PC-3 (cell line): ENCODE results near the gene CTNS. TPM values are rescaled to one million over a fixed set of nuclear protein-coding genes. Genes with fewer than 3 reads are reported as not detected.
A peak's percentile ranks its signal among the peaks of the same experiment; 100 is the strongest.

Experiments
- ATAC-seq: fragments of 200-7000 bp; cut with Tn5 transposase; 2 replicates; pipeline ENCODE4 v1.9.1; 2020; ENCODE audit warnings: mild to moderate bottlenecking, moderate library complexity
- BruUV-seq: library from RNA; stranded (reverse); fragments of 400-500 nt; replicated peaks from 2 replicates; lab custom pipeline; 2021; lab: Mats Ljungman, UMichigan
- CTCF ChIA-PET: fragments of 300-600 bp; sonication (Branson Sonifier 250); formaldehyde crosslinking; loops from one replicate; lab custom pipeline; 2022; ENCODE audit warnings: antibody characterized with exemption; lab: Charles Lee
- POLR2A ChIA-PET: fragments of 300-600 bp; sonication (Branson Sonifier 250); formaldehyde crosslinking; loops from one replicate; lab custom pipeline; 2022; ENCODE audit warnings: antibody characterized with exemption; ENCODE audit not compliant: unreplicated experiment; lab: Charles Lee
- DNase-seq: peaks from one replicate; pipeline ENCODE4 v3.0.0-alpha.2; 2015
- H2AFZ ChIP-seq: fragments of 300-600 bp; sonication (generic); 2 replicates; pipeline ENCODE4 v1.6.0; 2016; ENCODE audit warnings: antibody characterized with exemption, low read length
- H3F3A ChIP-seq: fragments of 300-600 bp; sonication (generic); one replicate; pipeline ENCODE4 v1.6.0; 2017; ENCODE audit warnings: antibody characterized with exemption, low read length, control low read depth, mild to moderate bottlenecking; ENCODE audit not compliant: unreplicated experiment
- H3K27ac ChIP-seq: fragments of 300-600 bp; sonication (generic); 2 replicates; pipeline ENCODE4 v1.5.1; 2016; ENCODE audit warnings: mild to moderate bottlenecking, low read length
- H3K27me3 ChIP-seq: fragments of 300-600 bp; sonication (generic); 2 replicates; pipeline ENCODE4 v1.6.1; 2016; ENCODE audit warnings: low read length, mixed read lengths
- H3K36me3 ChIP-seq: fragments of 300-600 bp; sonication (generic); 2 replicates; pipeline ENCODE4 v1.6.1; 2016; ENCODE audit warnings: low read depth, mixed run types, low read length, mixed read lengths
- H3K4me1 ChIP-seq: fragments of 300-600 bp; sonication (generic); 2 replicates; pipeline ENCODE4 v1.5.1; 2016; ENCODE audit warnings: low read length; ENCODE audit not compliant: insufficient read depth
- H3K4me2 ChIP-seq: fragments of 300-600 bp; sonication (generic); 2 replicates; pipeline ENCODE4 v1.6.0; 2016; ENCODE audit warnings: low read length
- H3K4me3 ChIP-seq: fragments of 300-600 bp; sonication (generic); 2 replicates; pipeline ENCODE4 v1.5.1; 2016; ENCODE audit warnings: mild to moderate bottlenecking, low read length, mixed read lengths
- H3K79me2 ChIP-seq: fragments of 300-600 bp; sonication (generic); 2 replicates; pipeline ENCODE4 v1.6.1; 2017; ENCODE audit warnings: low read length, mixed read lengths
- H3K9ac ChIP-seq: fragments of 300-600 bp; sonication (generic); 2 replicates; pipeline ENCODE4 v1.6.0; 2016; ENCODE audit warnings: mild to moderate bottlenecking, low read length
- H3K9me2 ChIP-seq: fragments of 300-600 bp; sonication (generic); replicated peaks from 2 replicates; pipeline ENCODE4 v1.6.1; 2016; ENCODE audit warnings: mixed run types, low read length, mixed read lengths
- H3K9me3 ChIP-seq: fragments of 300-600 bp; sonication (generic); 2 replicates; pipeline ENCODE4 v1.6.1; 2016; ENCODE audit warnings: low read length, mixed read lengths
- H4K20me1 ChIP-seq: fragments of 300-600 bp; sonication (generic); 2 replicates; pipeline ENCODE4 v1.6.1; 2016; ENCODE audit warnings: low read length, mixed read lengths
- EZH2 ChIP-seq: fragments of 300-600 bp; sonication (generic); IDR thresholded peaks from one replicate; pipeline ENCODE4 v1.6.1; 2017; ENCODE audit warnings: antibody characterized with exemption, mild to moderate bottlenecking, low read length; ENCODE audit not compliant: unreplicated experiment
- EZH2phosphoT487 ChIP-seq: fragments of 300-600 bp; sonication (generic); IDR thresholded peaks from 2 replicates; pipeline ENCODE4 v1.6.1; 2018; ENCODE audit warnings: mild to moderate bottlenecking, antibody characterized with exemption, low read length, borderline replicate concordance
- intact Hi-C: fragments of 100-400 bp; cut with micrococcal nuclease; formaldehyde crosslinking; loops from 2 replicates; pipeline ENCODE4 v1.9.0; 2023
- total RNA-seq: library from RNA; depleted of rRNA; stranded (reverse); fragments of >200 nt; gene quantifications from 2 replicates; pipeline ENCODE4 v1.2.3, GENCODE V29; 2014
- TF ChIP-seq, protein P1 (sequence below): fragments of 300-600 bp; sonication (generic); conservative IDR thresholded peaks from 2 replicates; pipeline ENCODE4 v1.5.1; 2017; ENCODE audit warnings: antibody characterized with exemption, low read depth, mild to moderate bottlenecking, low read length

The CTNS gene
- total RNA-seq, 1 experiment from 2014 or later, result 10.2 TPM

GRCh38 chr17:3695723-3696411, 59.3 kb downstream of the CTNS start, which contains the start of gene P2RX5:
Gene P2RX5 (minus strand): TSS chr17:3696155. CDS start chr17:3696005, 150 bp downstream.
- intact Hi-C loops, result no loop called here
- no TSS peak for BruUV-seq
- CTCF ChIA-PET, result no interaction called here
- H3K27ac ChIP-seq, result no peak within 1 kb of the TSS
- H4K20me1 ChIP-seq, result no peaks in the 10 kb centered on the region
- H3K36me3 ChIP-seq, result no peaks in the 10 kb centered on the region
- peak within 1 kb of the TSS; percentile 91 for H3K4me2 ChIP-seq
- POLR2A ChIA-PET, result no interaction called here
- H3F3A ChIP-seq, result no peaks in the 10 kb centered on the region
- ATAC-seq, result peak; percentile 50
- no peak for TF ChIP-seq EZH2
- TF ChIP-seq, protein P1, sequence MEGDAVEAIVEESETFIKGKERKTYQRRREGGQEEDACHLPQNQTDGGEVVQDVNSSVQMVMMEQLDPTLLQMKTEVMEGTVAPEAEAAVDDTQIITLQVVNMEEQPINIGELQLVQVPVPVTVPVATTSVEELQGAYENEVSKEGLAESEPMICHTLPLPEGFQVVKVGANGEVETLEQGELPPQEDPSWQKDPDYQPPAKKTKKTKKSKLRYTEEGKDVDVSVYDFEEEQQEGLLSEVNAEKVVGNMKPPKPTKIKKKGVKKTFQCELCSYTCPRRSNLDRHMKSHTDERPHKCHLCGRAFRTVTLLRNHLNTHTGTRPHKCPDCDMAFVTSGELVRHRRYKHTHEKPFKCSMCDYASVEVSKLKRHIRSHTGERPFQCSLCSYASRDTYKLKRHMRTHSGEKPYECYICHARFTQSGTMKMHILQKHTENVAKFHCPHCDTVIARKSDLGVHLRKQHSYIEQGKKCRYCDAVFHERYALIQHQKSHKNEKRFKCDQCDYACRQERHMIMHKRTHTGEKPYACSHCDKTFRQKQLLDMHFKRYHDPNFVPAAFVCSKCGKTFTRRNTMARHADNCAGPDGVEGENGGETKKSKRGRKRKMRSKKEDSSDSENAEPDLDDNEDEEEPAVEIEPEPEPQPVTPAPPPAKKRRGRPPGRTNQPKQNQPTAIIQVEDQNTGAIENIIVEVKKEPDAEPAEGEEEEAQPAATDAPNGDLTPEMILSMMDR, result no peak
- TF ChIP-seq EZH2phosphoT487, result no peak
- peaks cover 4% of the 10 kb centered on the region; the same call in 1 of the 2 replicates for H3K4me1 ChIP-seq
- H3K9me2 ChIP-seq, result no peaks in the 10 kb centered on the region
- H3K9ac ChIP-seq, result peak within 1 kb of the TSS; percentile 36
- no peaks in the 10 kb centered on the region for H3K9me3 ChIP-seq
- peak within 1 kb of the TSS; percentile 75 for H2AFZ ChIP-seq
- H3K79me2 ChIP-seq, result 0 out of 2 replicates have a peak, but pooled peaks cover 4% of the 10 kb centered on the region
- peak; percentile 32 for DNase-seq
- H3K27me3 ChIP-seq, result no peaks in the 10 kb centered on the region
- peak within 1 kb of the TSS; percentile 68 for H3K4me3 ChIP-seq

DNA sequence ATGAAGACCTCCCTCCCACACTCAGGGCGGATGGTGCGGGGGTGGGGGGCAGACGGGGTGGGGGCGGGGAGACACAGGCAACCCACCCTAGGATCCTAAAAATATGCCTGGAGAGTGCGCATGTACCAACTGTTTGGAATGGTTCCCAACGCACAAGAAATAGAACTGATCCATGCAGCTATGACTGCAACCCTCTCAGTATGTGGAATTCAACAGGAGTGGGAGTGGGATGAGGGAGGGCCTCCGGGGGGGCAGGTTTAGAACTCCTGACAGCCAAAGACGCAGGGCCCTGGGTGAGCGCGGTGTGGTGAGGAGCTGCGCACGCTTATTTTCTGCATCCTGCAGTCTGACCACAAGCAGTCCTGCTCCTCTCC, 60.5 kb downstream of the CTNS start:
- Histone ChIP-seq H3F3A (no peaks in the 10 kb centered on the region), H2AFZ (no peak overlapping the region), H3K4me1 (peaks cover 4% of the 10 kb centered on the region; the same call in 1 of the 2 replicates), H3K27me3 (no peaks in the 10 kb centered on the region), H3K79me2 (0 out of 2 replicates have a peak, but pooled peaks cover 4% of the 10 kb centered on the region), H4K20me1 (no peaks in the 10 kb centered on the region), H3K9ac (no peak overlapping the region), H3K4me2 (no peak overlapping the region), H3K9me3 (no peaks in the 10 kb centered on the region), H3K9me2 (no peaks in the 10 kb centered on the region), H3K36me3 (no peaks in the 10 kb centered on the region), H3K27ac (no peak overlapping the region), H3K4me3 (no peak overlapping the region)
- ATAC-seq (no peak), DNase-seq (no peak)
- intact Hi-C loops, result no loop called here
- CTCF ChIA-PET, result no interaction called here
- POLR2A ChIA-PET, result no interaction called here
- BruUV-seq, result no TSS peak
- TF ChIP-seq, protein P1, result no peak
- TF ChIP-seq EZH2 (no peak), EZH2phosphoT487 (no peak)

- Histone ChIP-seq H3K27ac (no peak overlapping the region), H3K36me3 (no peaks in the 10 kb centered on the region), H3K9me2 (no peaks in the 10 kb centered on the region), H3K4me1 (peaks cover 4% of the 10 kb centered on the region; the same call in 1 of the 2 replicates), H4K20me1 (no peaks in the 10 kb centered on the region), H3K9me3 (no peaks in the 10 kb centered on the region), H3K79me2 (0 out of 2 replicates have a peak, but pooled peaks cover 4% of the 10 kb centered on the region), H3K27me3 (no peaks in the 10 kb centered on the region), H3K4me3 (no peak overlapping the region), H3K4me2 (no peak overlapping the region), H3K9ac (no peak overlapping the region), H2AFZ (no peak overlapping the region), H3F3A (no peaks in the 10 kb centered on the region)
- TF ChIP-seq, protein P1, result no peak
- TF ChIP-seq EZH2phosphoT487 (no peak), EZH2 (no peak)
- ChIA-PET POLR2A (no interaction called here), CTCF (no interaction called here)
- intact Hi-C loops, result no loop called here
- no TSS peak for BruUV-seq
- ATAC-seq (no peak), DNase-seq (no peak)
These were observed 61.6 kb downstream of the CTNS start for GRCh38 chr17:3698139-3698538.
